Measurements from ENCODE around the gene KIFAP3.
A peak's percentile ranks its signal among the peaks of the same experiment; 100 is the strongest.
"Not testable (repeated sequence)": the region's sequence is repeated elsewhere in the genome, so short reads cannot be mapped to it uniquely, and the experiment has no call there.

Gene KIFAP3

DNA sequence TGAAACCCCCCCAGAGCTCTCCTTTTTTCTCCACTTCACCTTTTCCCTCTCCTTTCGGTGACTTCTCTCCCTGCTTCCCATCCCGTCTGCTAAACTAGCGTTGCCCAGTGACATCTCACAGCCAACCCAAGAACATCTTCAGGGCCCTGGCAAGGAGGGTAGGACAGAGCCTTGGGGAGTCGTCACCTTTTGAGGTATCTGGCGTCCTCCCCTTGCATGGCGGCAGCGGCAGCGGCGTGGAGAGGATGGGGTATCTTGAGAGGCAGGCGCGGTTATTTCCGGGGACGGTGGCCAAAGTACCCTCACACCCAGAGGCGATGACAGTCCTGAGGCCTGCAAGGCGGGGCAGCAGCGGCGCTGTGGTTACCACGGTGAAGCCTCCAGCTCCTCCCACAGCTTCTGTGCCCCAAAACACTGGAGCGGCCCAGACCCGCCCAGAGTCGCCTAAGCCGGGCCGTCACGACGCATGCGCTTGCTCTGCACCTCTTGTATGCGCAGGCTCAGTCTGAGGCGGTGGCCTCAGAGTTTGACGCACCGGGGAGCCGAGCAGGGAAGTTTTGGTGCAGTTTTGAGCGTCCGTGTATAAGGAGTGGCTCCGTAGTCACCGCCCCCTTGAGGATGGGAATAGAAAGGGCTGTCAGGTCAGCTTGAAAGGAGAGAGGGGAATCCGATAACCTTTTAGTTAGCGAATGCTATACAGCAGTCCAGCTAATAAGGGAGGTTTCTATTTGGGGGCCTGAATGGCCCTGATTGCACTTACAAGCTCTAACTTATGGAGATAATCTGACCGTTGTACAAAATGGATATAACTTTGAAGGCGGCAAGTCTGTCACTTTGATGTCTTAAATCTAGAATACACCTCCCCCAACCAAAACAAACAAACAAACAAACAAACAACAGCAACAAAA is at the start of gene KIFAP3:
Gene KIFAP3 (minus strand): TSS at position 446 of the 908 bp plus-strand sequence. CDS start 228 bp downstream, at position 218.
- peak; percentile 95 for DNase-seq

DNA sequence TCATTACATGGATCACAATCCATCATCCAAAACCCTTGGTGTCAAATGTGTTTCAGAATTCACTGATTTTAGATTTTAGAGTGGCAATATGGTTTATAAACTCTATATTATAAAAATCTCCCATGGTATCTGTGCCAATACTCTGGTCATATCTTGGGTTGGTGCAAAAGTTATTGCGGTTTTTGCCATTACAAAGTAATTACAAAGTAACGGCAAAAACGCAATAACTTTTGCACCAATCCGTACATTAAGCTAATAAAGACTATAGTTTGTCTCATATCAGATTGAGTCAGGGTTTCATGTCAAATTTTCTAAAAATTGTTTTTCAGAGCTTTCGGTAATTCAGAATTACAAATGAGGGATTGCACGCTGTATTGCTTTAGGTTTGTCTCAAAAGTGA is 47.9 kb upstream of the KIFAP3 start:
- no peak for DNase-seq

GRCh38 chr1:170114906-170115305 is 40.4 kb upstream of the KIFAP3 start:
- DNase-seq: no peak

- DNase-seq: not testable (repeated sequence)
Observed at GRCh38 chr1:170113140-170113539, 38.6 kb upstream of the KIFAP3 start.

DNA sequence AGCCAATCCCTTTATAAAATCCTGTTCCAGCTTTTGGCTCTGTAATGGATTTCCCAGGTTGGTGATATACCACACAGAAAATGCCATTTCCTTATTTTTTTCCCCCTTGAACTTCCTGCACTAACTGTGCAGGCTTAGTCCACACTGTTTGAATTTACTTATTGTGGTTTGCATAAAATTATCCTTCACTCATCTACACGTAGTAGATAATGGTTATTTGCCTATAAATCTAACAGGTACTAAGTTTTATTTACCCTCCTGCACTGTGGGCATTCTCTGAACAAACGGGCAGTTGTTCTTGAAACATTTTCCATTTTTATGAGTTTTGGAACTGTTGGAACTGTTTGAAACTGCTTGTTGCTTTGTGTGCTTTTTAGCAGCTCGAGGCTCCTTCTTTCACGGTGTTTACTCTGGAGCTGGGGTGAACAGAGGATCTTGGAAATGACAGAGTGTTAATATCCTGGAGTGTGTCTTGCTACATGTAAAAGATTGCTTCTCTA is 23.0 kb upstream of the KIFAP3 start:
- no peak for DNase-seq

DNA sequence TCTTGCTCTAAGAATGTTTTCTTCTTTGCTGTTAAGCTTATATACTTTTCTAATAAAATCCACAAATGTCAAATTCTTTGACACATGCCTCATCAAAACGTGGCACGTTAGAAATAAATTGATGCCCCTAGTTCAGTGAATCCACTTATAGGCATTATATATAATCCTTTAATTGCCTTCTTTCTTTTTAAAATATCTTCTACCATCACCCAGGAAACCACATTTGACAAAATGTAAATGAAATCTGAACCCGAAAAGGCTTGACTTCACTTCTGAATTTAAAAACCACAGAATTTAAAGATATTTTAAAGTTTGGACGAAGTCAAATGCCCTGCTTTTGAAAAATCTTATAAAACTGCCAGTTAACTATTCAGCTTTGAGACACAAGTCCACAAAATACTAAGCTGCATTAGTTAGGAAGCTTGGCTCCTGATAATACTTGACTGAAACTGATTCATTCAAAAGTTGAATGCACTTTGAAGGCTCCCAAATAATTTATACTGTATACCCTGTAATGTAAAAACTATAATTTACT is 22.4 kb upstream of the KIFAP3 start:
- no peak for DNase-seq

DNA sequence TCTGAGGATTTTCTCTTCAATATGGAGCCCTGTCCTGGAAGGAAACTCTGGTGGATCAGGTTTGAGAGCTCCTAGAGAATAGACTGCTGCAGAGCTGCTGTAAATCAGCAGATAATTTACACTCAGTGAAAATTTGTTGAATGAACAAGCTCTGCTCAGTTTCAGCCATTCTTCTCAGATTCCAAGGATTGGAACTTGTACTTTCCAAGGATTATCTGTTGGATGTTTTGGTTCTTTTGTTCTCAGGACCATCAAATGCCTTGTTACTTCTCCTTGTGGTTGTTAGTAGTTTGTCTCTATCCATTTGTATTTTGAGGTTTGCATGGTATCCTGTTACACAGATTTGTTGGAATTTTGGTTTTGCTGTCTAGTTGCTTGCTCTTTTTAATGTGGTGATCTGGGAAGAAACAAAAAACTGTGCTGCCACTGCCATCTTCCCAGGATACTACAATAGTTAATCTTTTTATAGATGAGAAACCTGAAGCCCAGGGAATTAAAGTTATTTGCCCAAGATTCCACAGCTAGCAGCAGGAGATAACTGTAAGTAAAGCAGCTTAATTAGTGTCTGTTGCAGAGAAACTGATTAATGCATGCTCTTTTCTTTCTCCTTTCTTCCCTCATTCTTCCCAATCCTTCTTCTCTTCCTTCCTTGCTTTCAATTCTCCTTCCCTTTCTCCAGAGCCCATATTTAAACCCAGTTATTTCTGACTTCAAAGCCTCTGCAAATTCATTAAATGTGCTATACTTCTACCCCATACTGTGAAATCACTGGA is 21.7 kb upstream of the KIFAP3 start:
- DNase-seq: no peak

GRCh38 chr1:170094697-170095616 is 20.5 kb upstream of the KIFAP3 start:
- DNase-seq: peak; percentile 26

GRCh38 chr1:170086399-170087032 is 12.0 kb upstream of the KIFAP3 start:
- no peak for DNase-seq

- DNase-seq: no peak
Observed at GRCh38 chr1:170085091-170085490, 10.6 kb upstream of the KIFAP3 start.

- no peak for DNase-seq
Observed at GRCh38 chr1:170078610-170079189, 4.2 kb upstream of the KIFAP3 start.

DNA sequence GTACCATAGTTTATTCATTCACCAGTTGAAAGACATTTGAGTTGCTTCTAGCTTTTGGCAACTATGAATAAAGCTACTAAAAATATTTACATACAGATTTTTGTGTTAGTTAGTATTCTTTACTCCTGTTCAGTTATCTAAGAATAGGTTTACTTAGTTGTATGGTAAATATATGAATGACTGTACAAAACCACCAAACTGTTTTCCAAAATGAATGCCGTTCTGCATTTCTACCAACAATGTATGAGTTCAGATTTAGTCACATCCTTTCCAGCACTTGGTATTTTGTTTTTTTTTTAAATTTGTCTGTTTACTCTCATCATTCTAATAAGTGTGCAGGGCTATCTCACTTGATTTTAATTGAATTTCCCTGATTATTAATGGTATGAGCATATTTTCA is 3.4 kb upstream of the KIFAP3 start:
- no peak for DNase-seq

DNA sequence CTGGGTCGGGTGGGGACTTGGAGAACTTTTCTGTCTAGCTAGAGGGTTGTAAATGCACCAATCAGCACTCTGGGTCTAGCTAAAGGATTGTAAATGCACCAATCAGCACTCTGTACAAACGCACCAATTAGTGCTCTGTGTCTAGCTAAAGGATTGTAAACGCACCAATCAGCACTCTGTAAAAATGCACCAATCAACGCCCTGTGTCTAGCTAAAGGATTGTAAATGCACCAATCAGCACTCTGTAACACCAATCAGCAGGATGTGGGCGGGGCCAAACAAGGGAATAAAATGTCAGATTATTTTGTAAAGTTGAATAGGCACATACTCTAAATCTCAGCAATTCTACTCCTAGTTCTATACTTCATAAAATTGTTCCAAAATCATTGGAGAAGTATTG is 2.5 kb upstream of the KIFAP3 start:
- not testable (repeated sequence) for DNase-seq

GRCh38 chr1:170076199-170076598 is 1.7 kb upstream of the KIFAP3 start:
- no peak for DNase-seq

DNA sequence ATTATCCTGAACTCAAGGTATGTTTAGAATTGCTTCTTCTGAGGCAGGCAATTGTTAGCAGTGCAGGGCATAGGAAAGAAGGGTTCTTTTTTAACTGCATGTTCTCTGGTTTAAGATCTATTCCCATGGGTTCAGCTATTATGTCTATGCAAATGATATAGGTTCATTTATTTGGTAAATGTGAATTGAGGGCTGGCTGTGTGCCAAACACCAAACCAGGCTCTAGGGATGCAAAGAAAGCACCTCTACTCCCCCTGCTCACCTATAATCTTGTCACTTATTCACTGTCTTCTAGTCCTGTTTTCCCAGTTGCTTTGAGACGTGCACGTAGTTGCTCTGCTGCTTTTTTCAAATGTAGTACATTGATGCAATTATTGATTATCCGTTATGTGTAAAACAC is 691 bp upstream of the KIFAP3 start:
- no peak for DNase-seq

GRCh38 chr1:170073893-170074249 is 624 bp downstream of the KIFAP3 start:
- DNase-seq: peak; percentile 36

DNA sequence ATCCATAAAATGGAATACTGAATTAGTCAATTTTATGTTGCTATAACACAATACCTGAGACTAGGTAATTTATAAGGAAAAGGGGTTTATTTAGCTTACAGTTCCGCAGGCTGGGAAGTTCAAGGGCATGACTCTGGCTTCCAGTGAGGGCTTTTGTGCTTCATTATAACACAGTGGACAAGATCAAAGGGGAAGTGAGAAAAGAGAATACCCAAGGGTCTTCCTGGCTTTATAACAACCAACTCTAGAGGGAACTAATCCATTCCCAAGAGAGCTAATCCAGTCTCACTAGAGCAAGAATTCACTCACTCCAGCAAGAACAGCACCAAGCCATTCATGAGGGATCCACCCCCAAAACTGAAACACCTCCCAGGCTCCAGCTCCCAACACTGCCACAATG is 3.1 kb downstream of the KIFAP3 start:
- no peak for DNase-seq

GRCh38 chr1:170068923-170069322 is 5.6 kb downstream of the KIFAP3 start:
- no peak for DNase-seq

DNA sequence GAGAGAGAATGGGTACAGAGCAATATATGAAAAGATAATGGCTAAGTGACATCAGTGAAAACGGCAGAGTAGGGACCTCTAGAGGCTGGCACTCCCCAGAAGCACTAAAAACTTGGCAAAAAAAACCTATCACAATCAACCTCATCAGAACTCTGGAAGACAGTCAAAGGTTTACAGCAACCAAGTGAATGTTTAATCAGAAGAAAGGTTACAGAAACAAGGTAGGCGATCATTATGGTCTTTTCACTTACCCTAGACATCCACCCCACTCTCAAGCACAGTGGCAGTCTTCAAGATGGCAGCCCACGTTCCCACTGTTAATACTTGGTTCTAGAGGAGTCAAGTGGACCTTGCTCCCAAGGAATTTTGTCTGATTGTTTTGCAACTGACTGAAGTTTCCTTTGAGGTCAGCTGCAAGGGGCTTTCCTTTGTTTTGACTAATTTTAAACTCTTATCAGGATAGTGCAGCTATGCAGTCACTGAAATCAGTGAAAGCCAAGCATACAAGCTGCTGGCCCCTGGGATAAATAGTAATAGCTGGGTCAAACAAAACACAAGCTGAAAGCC is 7.2 kb downstream of the KIFAP3 start:
- DNase-seq: no peak

GRCh38 chr1:170064821-170065220 is 9.7 kb downstream of the KIFAP3 start:
- no peak for DNase-seq
